ENCODE measurements around the gene OXTR.

OXTR gene

GRCh38 chr3:8780279-8780678 is 10.9 kb upstream of the OXTR start:
- DNase-seq: no peak
- Histone ChIP-seq H3K4me1 (no peaks in the 10 kb centered on the region), H3K4me3 (ENCODE audit: low read depth, low read length) (no peak overlapping the region), H3K9me3 (no peaks in the 10 kb centered on the region), H3K27me3 (no peaks in the 10 kb centered on the region), H3K36me3 (no peaks in the 10 kb centered on the region)
- TF ChIP-seq CTCF (IDR thresholded peaks at IDR 0.05; ENCODE audit: low read depth, low read length): no peak

- Histone ChIP-seq H3K36me3 (no peaks in the 10 kb centered on the region), H3K4me1 (no peaks in the 10 kb centered on the region), H3K4me3 (ENCODE audit: low read depth, low read length) (no peak overlapping the region), H3K9me3 (no peaks in the 10 kb centered on the region), H3K27me3 (no peaks in the 10 kb centered on the region)
- DNase-seq: no peak
- TF ChIP-seq CTCF (IDR thresholded peaks at IDR 0.05; ENCODE audit: low read depth, low read length): no peak
Measured at GRCh38 chr3:8778475-8778874, 9.1 kb upstream of the OXTR start.

GRCh38 chr3:8777978-8778267 is 8.5 kb upstream of the OXTR start:
- Histone ChIP-seq H3K9me3 (no peaks in the 10 kb centered on the region), H3K4me1 (no peaks in the 10 kb centered on the region), H3K4me3 (ENCODE audit: low read depth, low read length) (no peak overlapping the region), H3K36me3 (no peaks in the 10 kb centered on the region), H3K27me3 (no peaks in the 10 kb centered on the region)
- TF ChIP-seq CTCF (IDR thresholded peaks at IDR 0.05; ENCODE audit: low read depth, low read length): no peak
- no peak for DNase-seq

GRCh38 chr3:8777201-8777977 is 8.0 kb upstream of the OXTR start:
- no peak for DNase-seq
- H3K4me3 ChIP-seq (ENCODE audit: low read depth, low read length): no peak overlapping the region
- no peaks in the 10 kb centered on the region for H3K36me3 ChIP-seq
- no peaks in the 10 kb centered on the region for H3K27me3 ChIP-seq
- no peaks in the 10 kb centered on the region for H3K9me3 ChIP-seq
- no peaks in the 10 kb centered on the region for H3K4me1 ChIP-seq
- TF ChIP-seq CTCF (IDR thresholded peaks at IDR 0.05; ENCODE audit: low read depth, low read length): no peak

- Histone ChIP-seq H3K9me3 (no peaks in the 10 kb centered on the region), H3K4me1 (no peaks in the 10 kb centered on the region), H3K36me3 (no peaks in the 10 kb centered on the region), H3K4me3 (ENCODE audit: low read depth, low read length) (no peak overlapping the region), H3K27me3 (no peaks in the 10 kb centered on the region)
- DNase-seq: no peak
- no peak for TF ChIP-seq CTCF (IDR thresholded peaks at IDR 0.05; ENCODE audit: low read depth, low read length)
Measured at GRCh38 chr3:8776406-8776805, 7.0 kb upstream of the OXTR start.

GRCh38 chr3:8775602-8776001 is 6.2 kb upstream of the OXTR start:
- no peak overlapping the region for H3K4me3 ChIP-seq (ENCODE audit: low read depth, low read length)
- no peaks in the 10 kb centered on the region for H3K36me3 ChIP-seq
- no peak for DNase-seq
- H3K27me3 ChIP-seq: no peaks in the 10 kb centered on the region
- no peaks in the 10 kb centered on the region for H3K9me3 ChIP-seq
- no peak for TF ChIP-seq CTCF (IDR thresholded peaks at IDR 0.05; ENCODE audit: low read depth, low read length)
- no peaks in the 10 kb centered on the region for H3K4me1 ChIP-seq
